Stimulated activated CD4-positive, alpha-beta T cell treated with anti-CD3 and anti-CD28 coated beads, Interleukin-12 subunit alpha, Interleukin-12 subunit beta, amount 100 ng/mL, for 48 hours (primary cell): Measurements from ENCODE around the gene FEN1.

Experiments
- DNase-seq, 3 donors: peaks; one replicate each; pipeline ENCODE4 v3.0.0-alpha.2; 2020; ENCODE audit warnings: low read depth in 2 of 3, low spot score in 1 of 3

FEN1 gene

GRCh38 chr11:61840371-61840770 lies 47.7 kb downstream of the FEN1 start:
- no peak for DNase-seq

GRCh38 chr11:61841636-61842527 lies 49.2 kb downstream of the FEN1 start:
- DNase-seq, result no peak

GRCh38 chr11:61842528-61842820 lies 49.8 kb downstream of the FEN1 start:
- DNase-seq, result no peak

GRCh38 chr11:61844909-61845565 lies 52.3 kb downstream of the FEN1 start:
- no peak for DNase-seq

GRCh38 chr11:61846362-61847020 lies 53.8 kb downstream of the FEN1 start:
- DNase-seq, result no peak
